ENCODE data around the gene AHCTF1. TPM values are rescaled to one million over a fixed set of nuclear protein-coding genes. Genes with fewer than 3 reads are reported as not detected.

The AHCTF1 gene
- total and polyA plus RNA-seq, 9 of the 15 experiments (the other 6 are each of a cell fraction or from before 2014, with no cell fraction given): 9.4 to 102 (median 47.6) TPM

DNA sequence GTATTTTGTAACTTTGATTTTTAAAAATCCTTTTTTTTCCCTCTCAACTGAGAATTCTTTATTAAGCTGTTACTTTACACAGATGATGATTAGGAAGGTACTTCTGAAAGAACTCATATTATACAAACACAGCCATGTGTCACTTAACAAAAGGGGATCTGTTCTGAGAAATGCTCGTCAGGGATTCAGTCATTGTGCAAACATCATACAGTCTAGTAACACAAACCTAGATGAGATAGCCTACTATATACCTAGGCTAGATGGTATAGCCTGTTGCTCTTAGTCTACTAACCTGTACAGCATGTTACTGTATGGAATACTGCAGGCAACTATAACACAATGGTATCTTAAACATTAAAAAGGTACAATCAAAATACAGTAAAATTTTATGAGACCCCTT lies 24.9 kb downstream of the AHCTF1 start:
- intact Hi-C loops (cut with micrococcal nuclease): loop anchor here (1.0 to 5.0 kb wide), 4 partner anchors 54 to 580 kb away; partner anchors contain the start of gene ZNF670
- no TSS peak for BruUV-seq (replicated peaks)
- H4K20me1 ChIP-seq (replicated peaks; ENCODE audit: control insufficient read depth, insufficient read depth, low read length): no peaks in the 10 kb centered on the region
- H2AFZ ChIP-seq (ENCODE audit: low read depth, low read length): no peak overlapping the region
- ChIA-PET CTCF (ENCODE audit: low intra/inter-chr PET ratio) (no interaction called here), POLR2A (interaction anchor here (0.8 kb wide), 1 partner anchor 12 kb away, joined by 3 read pairs; no protein-coding TSS in a partner anchor)
- no peak overlapping the region for H3K4me2 ChIP-seq (ENCODE audit: insufficient read depth, low read length)
- H3K4me3 ChIP-seq: no peak overlapping the region
- H3K79me2 ChIP-seq (ENCODE audit: control insufficient read depth, insufficient read depth, low read length): peaks cover 42% of the 10 kb centered on the region
- no peak overlapping the region for H3K9ac ChIP-seq (ENCODE audit: insufficient read depth in 1 of 2, low read depth in 2 of 2, low read length in 2 of 2)
- no peak for FAIRE-seq
- no peak for ATAC-seq
- in situ Hi-C loops (cut with MboI): no loop called here
- no peak for DNase-seq (ENCODE audit: extremely low read depth in 1 of 4, low spot score in 3 of 4)
- H3K27ac ChIP-seq (ENCODE audit: extremely low read depth, low read depth, low read length): no peak overlapping the region
- 84% methylated on average over 1 of the region's 1 CpG for WGBS (ENCODE audit: insufficient coverage, low coverage, missing lambda C conversion rate)
- no peaks in the 10 kb centered on the region for H3K9me3 ChIP-seq (replicated peaks; ENCODE audit: control insufficient read depth, insufficient read depth, low read depth, low read length)
- no peaks in the 10 kb centered on the region for H3K27me3 ChIP-seq (ENCODE audit: control insufficient read depth in 2 of 2, insufficient read depth in 2 of 2, low read length in 2 of 2)
- H3K9me1 ChIP-seq (ENCODE audit: control insufficient read depth, insufficient read depth, low read length): no peaks in the 10 kb centered on the region
- H3K4me1 ChIP-seq (replicated peaks in 1 of 2; ENCODE audit: control insufficient read depth in 2 of 2, insufficient read depth in 2 of 2, low read length in 2 of 2): no peaks in the 10 kb centered on the region
- peaks cover 90% of the 10 kb centered on the region for H3K36me3 ChIP-seq (ENCODE audit: control insufficient read depth, insufficient read depth, low read length)
- TF ChIP-seq ARID1B (IDR thresholded peaks at IDR 0.05): no peak
- TF ChIP-seq MXI1 (IDR thresholded peaks at IDR 0.05; ENCODE audit: low read depth, low read length): no peak
- TF ChIP-seq KDM1A (IDR thresholded peaks at IDR 0.05): no peak
- TF ChIP-seq, protein P1, sequence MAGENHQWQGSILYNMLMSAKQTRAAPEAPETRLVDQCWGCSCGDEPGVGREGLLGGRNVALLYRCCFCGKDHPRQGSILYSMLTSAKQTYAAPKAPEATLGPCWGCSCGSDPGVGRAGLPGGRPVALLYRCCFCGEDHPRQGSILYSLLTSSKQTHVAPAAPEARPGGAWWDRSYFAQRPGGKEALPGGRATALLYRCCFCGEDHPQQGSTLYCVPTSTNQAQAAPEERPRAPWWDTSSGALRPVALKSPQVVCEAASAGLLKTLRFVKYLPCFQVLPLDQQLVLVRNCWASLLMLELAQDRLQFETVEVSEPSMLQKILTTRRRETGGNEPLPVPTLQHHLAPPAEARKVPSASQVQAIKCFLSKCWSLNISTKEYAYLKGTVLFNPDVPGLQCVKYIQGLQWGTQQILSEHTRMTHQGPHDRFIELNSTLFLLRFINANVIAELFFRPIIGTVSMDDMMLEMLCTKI (IDR thresholded peaks at IDR 0.05; ENCODE audit: partially characterized antibody): no peak
- TF ChIP-seq YBX1 (IDR thresholded peaks at IDR 0.05): no peak
- TF ChIP-seq, protein P2, sequence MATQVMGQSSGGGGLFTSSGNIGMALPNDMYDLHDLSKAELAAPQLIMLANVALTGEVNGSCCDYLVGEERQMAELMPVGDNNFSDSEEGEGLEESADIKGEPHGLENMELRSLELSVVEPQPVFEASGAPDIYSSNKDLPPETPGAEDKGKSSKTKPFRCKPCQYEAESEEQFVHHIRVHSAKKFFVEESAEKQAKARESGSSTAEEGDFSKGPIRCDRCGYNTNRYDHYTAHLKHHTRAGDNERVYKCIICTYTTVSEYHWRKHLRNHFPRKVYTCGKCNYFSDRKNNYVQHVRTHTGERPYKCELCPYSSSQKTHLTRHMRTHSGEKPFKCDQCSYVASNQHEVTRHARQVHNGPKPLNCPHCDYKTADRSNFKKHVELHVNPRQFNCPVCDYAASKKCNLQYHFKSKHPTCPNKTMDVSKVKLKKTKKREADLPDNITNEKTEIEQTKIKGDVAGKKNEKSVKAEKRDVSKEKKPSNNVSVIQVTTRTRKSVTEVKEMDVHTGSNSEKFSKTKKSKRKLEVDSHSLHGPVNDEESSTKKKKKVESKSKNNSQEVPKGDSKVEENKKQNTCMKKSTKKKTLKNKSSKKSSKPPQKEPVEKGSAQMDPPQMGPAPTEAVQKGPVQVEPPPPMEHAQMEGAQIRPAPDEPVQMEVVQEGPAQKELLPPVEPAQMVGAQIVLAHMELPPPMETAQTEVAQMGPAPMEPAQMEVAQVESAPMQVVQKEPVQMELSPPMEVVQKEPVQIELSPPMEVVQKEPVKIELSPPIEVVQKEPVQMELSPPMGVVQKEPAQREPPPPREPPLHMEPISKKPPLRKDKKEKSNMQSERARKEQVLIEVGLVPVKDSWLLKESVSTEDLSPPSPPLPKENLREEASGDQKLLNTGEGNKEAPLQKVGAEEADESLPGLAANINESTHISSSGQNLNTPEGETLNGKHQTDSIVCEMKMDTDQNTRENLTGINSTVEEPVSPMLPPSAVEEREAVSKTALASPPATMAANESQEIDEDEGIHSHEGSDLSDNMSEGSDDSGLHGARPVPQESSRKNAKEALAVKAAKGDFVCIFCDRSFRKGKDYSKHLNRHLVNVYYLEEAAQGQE (IDR thresholded peaks at IDR 0.05; ENCODE audit: borderline replicate concordance): no peak
- TF ChIP-seq, protein P2 (CRISPR knock-in tag; IDR thresholded peaks at IDR 0.05; ENCODE audit: low read depth): no peak
- TF ChIP-seq HDAC1 (IDR thresholded peaks at IDR 0.05): no peak
- TF ChIP-seq ZNF655 (CRISPR knock-in tag; IDR thresholded peaks at IDR 0.05): no peak
- TF ChIP-seq ARID3A (IDR thresholded peaks at IDR 0.05; ENCODE audit: borderline replicate concordance, low read depth, low read length): no peak
- TF ChIP-seq BRCA1 (IDR thresholded peaks at IDR 0.05): no peak
- TF ChIP-seq BRCA1 (CRISPR knock-in tag; IDR thresholded peaks at IDR 0.05): no peak

All from K562 (cell line).